Cardiac muscle cell (in vitro differentiated cells and primary cell): ENCODE data around the gene PRKAR1B. TPM values are rescaled to one million over a fixed set of nuclear protein-coding genes. Genes with fewer than 3 reads are reported as not detected.

Experiments used
- DNase-seq, 2 donors: peaks; one replicate each; pipeline versions ENCODE4 v3.0.0 to v3.0.0-alpha.2; 2010 to 2017; ENCODE audit warnings: low read depth in 1 of 2, low spot score in 1 of 2
- H3K27ac ChIP-seq: fragments of 200-600 bp; sonication (generic); 2 replicates; pipeline ENCODE4 v1.5.1; 2016
- H3K27me3 ChIP-seq: fragments of 200-600 bp; sonication (generic); 2 replicates; pipeline ENCODE4 v1.6.0; 2016; ENCODE audit warnings: control low read depth
- H3K36me3 ChIP-seq: fragments of 200-600 bp; sonication (generic); 2 replicates; pipeline ENCODE4 v1.5.1; 2016; ENCODE audit warnings: control low read depth
- H3K4me1 ChIP-seq: fragments of 200-600 bp; sonication (generic); 2 replicates; pipeline ENCODE4 v1.8.1; 2017; ENCODE audit warnings: low read depth, mild to moderate bottlenecking, mixed run types
- H3K4me3 ChIP-seq: fragments of 200-600 bp; sonication (generic); 2 replicates; pipeline ENCODE4 v1.5.1; 2016; ENCODE audit warnings: mild to moderate bottlenecking
- H3K9me3 ChIP-seq: fragments of 200-600 bp; sonication (generic); 2 replicates; pipeline ENCODE4 v1.5.1; 2017; ENCODE audit warnings: low read depth, mild to moderate bottlenecking, control low read depth
- CTCF ChIP-seq: IDR thresholded peaks from 2 replicates; pipeline ENCODE4 v1.5.1; 2012; ENCODE audit warnings: low read depth, mild to moderate bottlenecking, low read length
- polyA plus RNA-seq: library from polyadenylated mRNA; unstranded; fragments of >200 nt; fragmentation: Nextera tagmentation; extraction: Ambion mirVana; gene quantifications from 2 replicates; pipeline ENCODE4 v1.2.1, GENCODE V29; 2016
- total RNA-seq: library from RNA; depleted of rRNA; stranded (reverse); fragments of >200 nt; gene quantifications from 2 replicates; pipeline ENCODE4 v1.2.3, GENCODE V29; 2016

Gene PRKAR1B
- total and polyA plus RNA-seq, 2 experiments from 2014 or later, result 32.8 to 40.2 TPM

GRCh38 chr7:571096-571717 lies 155.9 kb downstream of the PRKAR1B start:
- H3K4me1 ChIP-seq, result no peaks in the 10 kb centered on the region
- H3K9me3 ChIP-seq, result no peaks in the 10 kb centered on the region
- H3K27me3 ChIP-seq, result no peaks in the 10 kb centered on the region
- H3K27ac ChIP-seq, result no peak overlapping the region
- H3K4me3 ChIP-seq, result no peak overlapping the region
- no peak for DNase-seq
- H3K36me3 ChIP-seq, result no peaks in the 10 kb centered on the region
- no peak for TF ChIP-seq CTCF

- Histone ChIP-seq H3K27ac (no peak overlapping the region), H3K4me1 (no peaks in the 10 kb centered on the region), H3K4me3 (no peak overlapping the region), H3K36me3 (no peaks in the 10 kb centered on the region), H3K9me3 (no peaks in the 10 kb centered on the region), H3K27me3 (no peaks in the 10 kb centered on the region)
- TF ChIP-seq CTCF, result no peak
- no peak for DNase-seq
Measured at GRCh38 chr7:570801-571070, 156.3 kb downstream of the PRKAR1B start.

GRCh38 chr7:569996-570800 lies 156.9 kb downstream of the PRKAR1B start:
- TF ChIP-seq CTCF, result no peak
- H3K9me3 ChIP-seq, result no peaks in the 10 kb centered on the region
- H3K4me3 ChIP-seq, result no peak overlapping the region
- no peak overlapping the region for H3K27ac ChIP-seq
- H3K27me3 ChIP-seq, result no peaks in the 10 kb centered on the region
- DNase-seq, result no peak
- no peaks in the 10 kb centered on the region for H3K4me1 ChIP-seq
- no peaks in the 10 kb centered on the region for H3K36me3 ChIP-seq

DNA sequence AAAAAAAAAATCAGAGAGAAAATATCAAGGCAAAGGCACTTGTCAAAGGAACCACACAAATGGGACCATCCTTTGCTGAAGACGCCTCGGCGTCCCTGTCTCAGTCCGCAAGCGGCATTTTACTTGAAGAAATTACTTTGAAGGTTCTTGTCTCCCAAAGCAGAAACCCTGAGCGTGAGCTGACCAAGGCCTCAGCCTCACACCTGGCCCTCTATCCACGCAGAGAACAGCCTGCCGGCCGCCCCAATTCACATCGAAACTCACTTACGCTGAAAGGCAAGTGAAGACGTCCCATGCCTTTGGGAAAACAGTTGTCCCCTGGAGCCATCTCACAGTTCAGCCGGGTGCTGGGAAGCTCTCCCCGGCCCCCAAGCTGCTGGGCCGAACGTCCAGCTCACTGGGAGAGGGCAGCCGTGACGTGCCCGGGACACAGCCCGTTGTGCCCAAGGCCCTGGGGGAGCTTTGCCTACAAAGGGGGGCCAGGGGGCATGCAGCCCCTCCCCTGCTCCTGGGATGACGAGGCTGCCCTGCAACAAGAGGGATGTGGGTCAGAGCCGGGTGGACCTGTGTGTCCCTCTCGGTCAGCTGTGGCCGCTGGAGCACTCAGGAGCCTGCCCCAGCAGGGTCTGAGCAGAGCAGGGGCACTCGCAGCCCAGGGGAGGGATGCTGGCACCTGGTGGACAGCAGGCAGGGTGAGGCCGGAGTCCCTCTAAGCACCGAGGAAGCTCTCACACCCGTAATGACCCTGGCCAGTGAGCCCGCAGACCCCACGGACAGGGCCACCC lies 157.8 kb downstream of the PRKAR1B start:
- Histone ChIP-seq H3K9me3 (no peaks in the 10 kb centered on the region), H3K4me1 (no peaks in the 10 kb centered on the region), H3K36me3 (no peaks in the 10 kb centered on the region), H3K27me3 (no peaks in the 10 kb centered on the region), H3K27ac (no peak overlapping the region), H3K4me3 (no peak overlapping the region)
- no peak for TF ChIP-seq CTCF
- DNase-seq, result no peak

- no peak overlapping the region for H3K4me3 ChIP-seq
- H3K27me3 ChIP-seq, result no peaks in the 10 kb centered on the region
- peak in 1 of 2 donors; percentile 80 for DNase-seq
- no peaks in the 10 kb centered on the region for H3K9me3 ChIP-seq
- no peaks in the 10 kb centered on the region for H3K36me3 ChIP-seq
- no peak overlapping the region for H3K27ac ChIP-seq
- no peaks in the 10 kb centered on the region for H3K4me1 ChIP-seq
- no peak for TF ChIP-seq CTCF
Measured at GRCh38 chr7:568031-568951, 158.8 kb downstream of the PRKAR1B start.
